MM.1S (cell line): ENCODE results near the gene KAT2B.

ENCODE experiments used
- DNase-seq: peaks from one replicate; pipeline ENCODE4 v3.0.0-alpha.2; 2015
- H2AFZ ChIP-seq: fragments of 300-600 bp; sonication (generic); 2 replicates; pipeline ENCODE4 v1.6.0; 2016; ENCODE audit warnings: antibody characterized with exemption, low read length
- H3F3A ChIP-seq: fragments of 300-600 bp; sonication (generic); 2 replicates; pipeline ENCODE4 v1.6.1; 2016; ENCODE audit warnings: mild to moderate bottlenecking, antibody characterized with exemption, low read length, moderate library complexity, mixed read lengths; ENCODE audit not compliant: insufficient read depth
- H3K27ac ChIP-seq: fragments of 300-600 bp; sonication (generic); 2 replicates; pipeline ENCODE4 v1.5.1; 2016; ENCODE audit warnings: mild to moderate bottlenecking, low read length
- H3K27me3 ChIP-seq: fragments of 300-600 bp; sonication (generic); replicated peaks from 2 replicates; pipeline ENCODE4 v1.6.0; 2016; ENCODE audit warnings: low read length; ENCODE audit not compliant: insufficient read depth
- H3K36me3 ChIP-seq: fragments of 300-600 bp; sonication (generic); replicated peaks from 2 replicates; pipeline ENCODE4 v1.6.1; 2016; ENCODE audit warnings: mild to moderate bottlenecking, low read length, mixed read lengths; ENCODE audit not compliant: insufficient read depth
- H3K4me1 ChIP-seq: fragments of 300-600 bp; sonication (generic); 2 replicates; pipeline ENCODE4 v1.6.1; 2016; ENCODE audit warnings: low read length, mixed read lengths
- H3K4me2 ChIP-seq: fragments of 300-600 bp; sonication (generic); 2 replicates; pipeline ENCODE4 v1.6.0; 2016; ENCODE audit warnings: low read depth, low read length
- H3K4me3 ChIP-seq: fragments of 300-600 bp; sonication (generic); 2 replicates; pipeline ENCODE4 v1.5.1; 2016; ENCODE audit warnings: low read length, mixed read lengths
- H3K79me2 ChIP-seq: fragments of 300-600 bp; sonication (generic); 2 replicates; pipeline ENCODE4 v1.6.1; 2016; ENCODE audit warnings: mixed run types, low read length, mixed read lengths
- H3K9ac ChIP-seq: fragments of 300-600 bp; sonication (generic); 2 replicates; pipeline ENCODE4 v1.6.1; 2016; ENCODE audit warnings: low read length, mixed read lengths
- H3K9me2 ChIP-seq: fragments of 300-600 bp; sonication (generic); replicated peaks from 2 replicates; pipeline ENCODE4 v1.6.1; 2016; ENCODE audit warnings: mild to moderate bottlenecking, low read length, mixed read lengths; ENCODE audit not compliant: insufficient read depth
- H3K9me3 ChIP-seq: fragments of 300-600 bp; sonication (generic); replicated peaks from 2 replicates; pipeline ENCODE4 v1.6.1; 2016; ENCODE audit warnings: mild to moderate bottlenecking, low read length, mixed read lengths; ENCODE audit not compliant: insufficient read depth
- H4K20me1 ChIP-seq: fragments of 300-600 bp; sonication (generic); 2 replicates; pipeline ENCODE4 v1.6.1; 2016; ENCODE audit warnings: mild to moderate bottlenecking, low read length, moderate library complexity, mixed read lengths; ENCODE audit not compliant: insufficient read depth
- EZH2 ChIP-seq: fragments of 300-600 bp; sonication (generic); optimal IDR thresholded peaks from 2 replicates; pipeline ENCODE3; 2017; ENCODE audit warnings: low read depth, mild to moderate bottlenecking, antibody characterized with exemption, low read length, mixed read lengths
- EZH2phosphoT487 ChIP-seq: fragments of 300-600 bp; sonication (generic); IDR thresholded peaks from 2 replicates; pipeline ENCODE4 v1.6.1; 2018; ENCODE audit warnings: antibody characterized with exemption, low read length
- TF ChIP-seq, protein P1 (sequence below): fragments of 300-600 bp; sonication (generic); IDR thresholded peaks from 2 replicates; pipeline ENCODE4 v1.5.1; 2016; ENCODE audit warnings: antibody characterized with exemption, low read length, mixed read lengths

The KAT2B gene

DNA sequence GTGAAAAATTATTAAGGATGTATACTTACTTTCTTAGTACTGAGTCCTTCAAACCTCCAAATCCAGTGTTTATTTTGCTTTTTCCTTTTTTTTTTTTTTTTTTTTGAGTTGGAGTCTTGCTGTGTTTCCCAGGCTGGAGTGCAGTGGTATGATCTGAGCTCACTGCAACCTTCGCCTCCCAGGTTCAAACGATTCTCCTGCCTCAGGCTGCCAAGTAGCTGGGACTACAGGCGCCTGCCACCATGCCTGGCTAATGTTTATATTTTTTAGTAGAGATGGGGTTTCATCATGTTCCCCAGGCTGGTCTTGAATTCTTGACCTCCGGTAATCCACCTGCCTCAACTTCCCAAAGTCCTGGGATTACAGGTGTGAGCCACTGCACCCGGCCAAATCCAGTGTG is 67.5 kb downstream of the KAT2B start:
- TF ChIP-seq, protein P1, sequence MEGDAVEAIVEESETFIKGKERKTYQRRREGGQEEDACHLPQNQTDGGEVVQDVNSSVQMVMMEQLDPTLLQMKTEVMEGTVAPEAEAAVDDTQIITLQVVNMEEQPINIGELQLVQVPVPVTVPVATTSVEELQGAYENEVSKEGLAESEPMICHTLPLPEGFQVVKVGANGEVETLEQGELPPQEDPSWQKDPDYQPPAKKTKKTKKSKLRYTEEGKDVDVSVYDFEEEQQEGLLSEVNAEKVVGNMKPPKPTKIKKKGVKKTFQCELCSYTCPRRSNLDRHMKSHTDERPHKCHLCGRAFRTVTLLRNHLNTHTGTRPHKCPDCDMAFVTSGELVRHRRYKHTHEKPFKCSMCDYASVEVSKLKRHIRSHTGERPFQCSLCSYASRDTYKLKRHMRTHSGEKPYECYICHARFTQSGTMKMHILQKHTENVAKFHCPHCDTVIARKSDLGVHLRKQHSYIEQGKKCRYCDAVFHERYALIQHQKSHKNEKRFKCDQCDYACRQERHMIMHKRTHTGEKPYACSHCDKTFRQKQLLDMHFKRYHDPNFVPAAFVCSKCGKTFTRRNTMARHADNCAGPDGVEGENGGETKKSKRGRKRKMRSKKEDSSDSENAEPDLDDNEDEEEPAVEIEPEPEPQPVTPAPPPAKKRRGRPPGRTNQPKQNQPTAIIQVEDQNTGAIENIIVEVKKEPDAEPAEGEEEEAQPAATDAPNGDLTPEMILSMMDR: no peak
- no peak for TF ChIP-seq EZH2phosphoT487

DNA sequence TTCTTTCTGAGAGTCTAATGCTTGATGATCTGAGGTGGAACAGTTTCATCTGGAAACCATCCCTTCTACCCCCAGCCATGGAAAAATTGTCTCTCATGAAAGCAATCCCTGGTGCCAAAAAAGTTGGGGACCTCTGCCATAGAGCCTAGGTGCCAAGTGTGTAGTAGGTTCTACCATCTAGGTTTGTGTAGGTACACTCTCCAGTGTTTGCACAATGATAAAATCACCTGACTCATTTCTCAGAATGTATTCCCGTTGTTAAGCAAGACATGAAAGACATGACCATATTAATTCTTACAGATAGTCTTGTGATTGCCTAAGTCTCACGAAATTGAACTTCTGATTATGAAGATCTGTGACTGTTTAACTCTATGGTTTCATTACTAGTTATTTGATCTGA is 68.6 kb downstream of the KAT2B start:
- Histone ChIP-seq H3K4me1 (no peaks in the 10 kb centered on the region), H3K36me3 (no peaks in the 10 kb centered on the region), H3K79me2 (no peaks in the 10 kb centered on the region), H2AFZ (no peak overlapping the region), H3K9me3 (no peaks in the 10 kb centered on the region), H3K9ac (no peak overlapping the region), H3F3A (no peaks in the 10 kb centered on the region), H3K4me2 (no peak overlapping the region), H3K27me3 (no peaks in the 10 kb centered on the region), H3K4me3 (no peak overlapping the region), H3K9me2 (no peaks in the 10 kb centered on the region), H4K20me1 (no peaks in the 10 kb centered on the region), H3K27ac (no peak overlapping the region)
- TF ChIP-seq, protein P1: no peak
- TF ChIP-seq EZH2: no peak
- no peak for TF ChIP-seq EZH2phosphoT487
- no peak for DNase-seq

More for the DNA sequence above, 67.5 kb downstream of the KAT2B start:
- no peaks in the 10 kb centered on the region for H3K9me3 ChIP-seq
- no peaks in the 10 kb centered on the region for H3K9me2 ChIP-seq
- no peaks in the 10 kb centered on the region for H3K79me2 ChIP-seq
- DNase-seq: no peak
- no peaks in the 10 kb centered on the region for H3F3A ChIP-seq
- no peak overlapping the region for H3K27ac ChIP-seq
- H4K20me1 ChIP-seq: no peaks in the 10 kb centered on the region
- no peak overlapping the region for H3K9ac ChIP-seq
- H3K36me3 ChIP-seq: no peaks in the 10 kb centered on the region
- H3K4me1 ChIP-seq: no peaks in the 10 kb centered on the region
- H2AFZ ChIP-seq: no peak overlapping the region
- no peaks in the 10 kb centered on the region for H3K27me3 ChIP-seq
- H3K4me3 ChIP-seq: no peak overlapping the region
- no peak overlapping the region for H3K4me2 ChIP-seq

DNA sequence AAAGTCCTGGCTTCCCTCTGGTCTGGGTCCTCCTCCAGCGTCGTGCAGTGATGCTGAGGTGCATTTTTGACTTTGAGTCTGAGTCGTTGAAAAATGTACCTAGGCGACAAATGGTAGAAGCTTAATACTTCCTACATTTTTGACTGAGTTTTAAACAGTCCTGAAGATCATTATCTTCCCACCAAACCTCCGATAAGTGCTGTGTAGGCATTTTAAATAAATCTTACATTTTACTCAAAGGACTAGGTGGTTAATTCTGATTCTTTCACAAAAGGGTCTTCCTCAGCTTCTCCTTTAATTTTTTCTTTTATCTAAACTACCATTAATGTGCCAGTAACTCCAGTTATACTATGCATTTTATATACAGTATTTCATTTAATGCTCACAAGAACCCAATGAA is 70.6 kb downstream of the KAT2B start:
- Histone ChIP-seq H3K4me1 (no peaks in the 10 kb centered on the region), H3K4me2 (no peak overlapping the region)
- DNase-seq: no peak

More for the DNA sequence above, 70.6 kb downstream of the KAT2B start:
- TF ChIP-seq, protein P1: no peak
- no peak for TF ChIP-seq EZH2phosphoT487
- no peak for TF ChIP-seq EZH2
- no peaks in the 10 kb centered on the region for H3K9me2 ChIP-seq
- H3K27me3 ChIP-seq: no peaks in the 10 kb centered on the region
- H3K9ac ChIP-seq: no peak overlapping the region
- no peaks in the 10 kb centered on the region for H3K9me3 ChIP-seq
- H2AFZ ChIP-seq: no peak overlapping the region
- H3K27ac ChIP-seq: no peak overlapping the region
- H4K20me1 ChIP-seq: no peaks in the 10 kb centered on the region
- no peaks in the 10 kb centered on the region; the same call in 1 of the 2 replicates for H3K36me3 ChIP-seq
- no peaks in the 10 kb centered on the region for H3K79me2 ChIP-seq
- no peaks in the 10 kb centered on the region for H3F3A ChIP-seq
- no peak overlapping the region for H3K4me3 ChIP-seq
